ENCODE data around the gene ATP6V1B1. TPM values are rescaled to one million over a fixed set of nuclear protein-coding genes. Genes with fewer than 3 reads are reported as not detected.

ATP6V1B1 gene
- total and polyA plus RNA-seq, 2 of the 13 experiments (the other 11 are each of a cell fraction or from before 2014, with no cell fraction given): 0.58 to 1.6 TPM

- TF ChIP-seq AHDC1 (CRISPR knock-in tag; IDR thresholded peaks at IDR 0.05; ENCODE audit: borderline replicate concordance) (no peak), NFE2 (CRISPR knock-in tag; IDR thresholded peaks at IDR 0.05) (no peak), SNAPC5 (CRISPR knock-in tag; IDR thresholded peaks at IDR 0.05; ENCODE audit: borderline replicate concordance) (peak; percentile 48; the same call in 1 of the 2 replicates), MNT (IDR thresholded peaks at IDR 0.05) (no peak), HOXA3 (CRISPR knock-in tag; IDR thresholded peaks at IDR 0.05) (peak; percentile 82; the same call in 1 of the 2 replicates), NR2F6 (IDR thresholded peaks at IDR 0.05) (no peak), NR2F6 (CRISPR knock-in tag; IDR thresholded peaks at IDR 0.05) (no peak), U2AF1 (optimal IDR thresholded peaks at IDR 0.05; ENCODE audit: low read depth, low read length) (no peak), ZNF101 (CRISPR knock-in tag; IDR thresholded peaks at IDR 0.05; ENCODE audit: borderline replicate concordance, low read depth) (peak; percentile 44; the same call in 1 of the 2 replicates), GTF3A (CRISPR knock-in tag; conservative IDR thresholded peaks at IDR 0.05) (no peak), SAFB2 (CRISPR knock-in tag; IDR thresholded peaks at IDR 0.05; ENCODE audit: borderline replicate concordance, low read depth) (peak; percentile 83; the same call in 1 of the 2 replicates), ZNF510 (CRISPR knock-in tag; IDR thresholded peaks at IDR 0.05; ENCODE audit: low read depth) (peak; percentile 49; the same call in 1 of the 2 replicates), WIZ (CRISPR knock-in tag; IDR thresholded peaks at IDR 0.05) (0 out of 2 replicates have a peak, but pooled peaks have one; percentile 90), ZNF792 (CRISPR knock-in tag; IDR thresholded peaks at IDR 0.05) (no peak; the same call in 1 of the 2 replicates), ZNF124 (CRISPR knock-in tag; IDR thresholded peaks at IDR 0.05) (peak; percentile 69; the same call in 1 of the 2 replicates), ZSCAN5A (CRISPR knock-in tag; IDR thresholded peaks at IDR 0.05; ENCODE audit: borderline replicate concordance) (peak; percentile 80; the same call in 1 of the 2 replicates), ASH2L (IDR thresholded peaks at IDR 0.05; ENCODE audit: insufficient read length, low read depth, low read length) (peak; percentile 43), NONO (IDR thresholded peaks at IDR 0.05) (no peak), NONO (CRISPR knock-in tag; conservative IDR thresholded peaks at IDR 0.05) (peak; percentile 82; the same call in 1 of the 2 replicates), HMG20B (CRISPR knock-in tag; conservative IDR thresholded peaks at IDR 0.05) (0 out of 2 replicates have a peak, but pooled peaks have one; percentile 10), GABPB1 (CRISPR knock-in tag; IDR thresholded peaks at IDR 0.05) (peak; percentile 84)
Observed at GRCh38 chr2:70994699-70995425, 59.2 kb downstream of the ATP6V1B1 start, which contains the start of gene TEX261 (continued).

All from HepG2 (cell line).